ENCODE results near the gene DOK4. TPM values are rescaled to one million over a fixed set of nuclear protein-coding genes. Genes with fewer than 3 reads are reported as not detected.

Gene DOK4
- total and polyA plus RNA-seq, 2 of the 8 experiments (the other 6 are each of a cell fraction or from before 2014, with no cell fraction given), result 24.0 to 28.9 TPM

GRCh38 chr16:57517397-57518367 is 31.4 kb upstream of the DOK4 start:
- H3K9me3 ChIP-seq (ENCODE audit: insufficient read depth in 2 of 2, low read depth in 1 of 2, low read length in 1 of 2), result no peaks in the 10 kb centered on the region
- no peak overlapping the region for H2BK5ac ChIP-seq (ENCODE audit: low read depth, low read length)
- WGBS, 2 experiments (ENCODE audit: extremely low coverage in 1 of 2, insufficient coverage in 1 of 2, insufficient read length in 1 of 2, insufficient replicate concordance in 2 of 2, low coverage in 1 of 2, low lambda C conversion rate in 2 of 2, missing lambda C conversion rate in 1 of 2), result 94% methylated on average over 25 of the region's 31 CpGs; no CpG with 5 or more reads in 1 of the 2 experiments
- no peak overlapping the region for H3K4me2 ChIP-seq (ENCODE audit: insufficient read depth in 1 of 2, low read depth in 2 of 2, low read length in 2 of 2)
- H3K79me1 ChIP-seq (ENCODE audit: low read depth, low read length), result no peaks in the 10 kb centered on the region
- H3K56ac ChIP-seq (replicated peaks; ENCODE audit: insufficient read length, low read depth, low read length), result no peak overlapping the region
- H4K91ac ChIP-seq (replicated peaks; ENCODE audit: insufficient read length, low read length), result no peak overlapping the region
- 0 out of 2 replicates have a peak overlapping the region, but pooled peaks have one; percentile 80 for H2BK20ac ChIP-seq (ENCODE audit: low read length)
- H3K36me3 ChIP-seq (ENCODE audit: control insufficient read depth in 2 of 4, insufficient read depth in 4 of 4, low read length in 3 of 4), result no peaks in the 10 kb centered on the region; a peak in 1 of 8 replicates
- H3K4me3 ChIP-seq (ENCODE audit: extremely low read depth in 1 of 4, insufficient read depth in 2 of 4, low read depth in 3 of 4, low read length in 4 of 4), result no peak overlapping the region
- no peak overlapping the region for H3K4ac ChIP-seq (replicated peaks; ENCODE audit: insufficient read length, low read depth, low read length)
- H2BK15ac ChIP-seq (ENCODE audit: low read length), result no peak overlapping the region
- peaks cover 0 to 3% (median 0%) of the 10 kb centered on the region in 4 experiments; a peak in 1 of 7 replicates for H3K4me1 ChIP-seq (replicated peaks in 1 of 4; ENCODE audit: control insufficient read depth in 3 of 4, insufficient read depth in 4 of 4, low read length in 3 of 4)
- FAIRE-seq, result no peak
- H3K9ac ChIP-seq (replicated peaks in 1 of 4; ENCODE audit: extremely low read depth in 1 of 4, low read depth in 3 of 4, low read length in 3 of 4), result 0 out of 7 replicates have a peak overlapping the region, but pooled peaks of 1 of the 4 experiments have one; percentile 6
- no peak overlapping the region for H3K14ac ChIP-seq (ENCODE audit: insufficient read length)
- H2AFZ ChIP-seq (ENCODE audit: low read length), result no peak overlapping the region
- H4K20me1 ChIP-seq (replicated peaks in 1 of 2; ENCODE audit: control insufficient read depth in 1 of 2, insufficient read depth in 2 of 2, low read length in 2 of 2), result peaks cover 0 to 3% of the 10 kb centered on the region in 2 experiments
- no peak for DNase-seq (ENCODE audit: low read depth in 1 of 2, low spot score in 2 of 2)
- H4K8ac ChIP-seq (ENCODE audit: extremely low read depth, insufficient read depth, low read length), result no peak overlapping the region
- no peak overlapping the region for H2AK5ac ChIP-seq (ENCODE audit: low read depth, low read length)
- H2BK120ac ChIP-seq (replicated peaks; ENCODE audit: low read depth, low read length), result no peak overlapping the region
- H3K23me2 ChIP-seq (ENCODE audit: low read depth, low read length), result no peaks in the 10 kb centered on the region
- no peaks in the 10 kb centered on the region for H3K79me2 ChIP-seq (ENCODE audit: control insufficient read depth in 1 of 2, insufficient read depth in 2 of 2, low read length in 2 of 2)
- H3K23ac ChIP-seq (ENCODE audit: insufficient read length), result no peak overlapping the region
- peaks cover 0 to 1% (median 0%) of the 10 kb centered on the region in 4 experiments; a peak in 2 of 7 replicates for H3K27me3 ChIP-seq (replicated peaks in 1 of 4; ENCODE audit: control insufficient read depth in 3 of 4, extremely low read depth in 1 of 4, insufficient read depth in 3 of 4, low read length in 3 of 4)
- ChIA-PET POLR2A (ENCODE audit: partially characterized antibody) (interaction anchor here (0.6 to 5.1 kb wide), 12 partner anchors 7 to 243 kb away, joined by 3 to 28 read pairs (median 4); partner anchors contain the start of gene POLR2C), CTCF (ENCODE audit: partially characterized antibody) (interaction anchor here (0.6 to 13.9 kb wide), 25 partner anchors 11 to 196 kb away, joined by 3 to 210 read pairs (median 6); partner anchors contain the start of genes CIAPIN1, COQ9, DOK4 and POLR2C)
- H3K27ac ChIP-seq (ENCODE audit: low read depth, low read length), result no peak overlapping the region
- no peak overlapping the region for H4K5ac ChIP-seq (ENCODE audit: insufficient read length, low read depth, low read length)
- no peak overlapping the region for H3K18ac ChIP-seq (ENCODE audit: extremely low read depth, low read length)
- 0 out of 2 replicates have a peak overlapping the region, but pooled peaks have one; percentile 50 for H2BK12ac ChIP-seq (ENCODE audit: low read depth, low read length)

All from H1 (cell line).